HPDE6-E6E7 (cell line): ENCODE results near the gene SNRK.
"Not testable (repeated sequence)": the region's sequence is repeated elsewhere in the genome, so short reads cannot be mapped to it uniquely, and the experiment has no call there.

ENCODE experiments used
- DNase-seq: peaks from one replicate; pipeline ENCODE4 v3.0.0; 2011; ENCODE audit warnings: missing footprints; ENCODE audit errors: extremely low spot score

Gene SNRK

DNA sequence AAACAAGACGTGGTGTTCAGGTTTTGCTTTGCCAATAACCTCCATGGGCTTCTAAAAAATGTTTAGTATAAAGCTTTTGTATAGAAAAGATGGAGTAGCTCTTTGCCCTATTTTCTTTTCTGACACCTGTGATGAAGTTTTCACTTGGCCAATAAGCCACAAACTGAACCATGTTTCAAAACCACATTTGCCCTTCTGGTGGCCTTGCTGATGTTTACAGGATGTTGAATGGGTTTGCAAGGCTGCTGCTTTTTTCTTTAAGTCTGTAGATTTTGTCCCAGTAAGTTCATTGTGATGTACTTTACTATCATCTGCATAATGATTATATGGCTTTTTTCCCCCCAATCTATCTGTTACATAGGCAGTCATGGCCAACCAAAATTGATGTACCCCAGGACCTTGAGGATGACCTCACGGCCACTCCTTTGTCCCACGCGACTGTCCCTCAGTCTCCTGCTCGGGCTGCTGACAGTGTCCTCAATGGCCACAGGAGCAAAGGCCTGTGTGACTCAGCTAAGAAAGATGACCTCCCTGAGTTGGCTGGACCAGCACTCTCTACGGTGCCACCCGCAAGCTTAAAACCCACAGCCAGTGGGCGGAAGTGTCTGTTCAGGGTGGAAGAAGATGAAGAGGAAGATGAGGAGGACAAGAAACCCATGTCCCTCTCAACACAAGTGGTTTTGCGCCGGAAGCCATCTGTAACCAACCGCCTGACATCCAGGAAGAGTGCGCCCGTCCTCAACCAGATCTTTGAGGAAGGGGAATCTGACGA lies 60.8 kb downstream of the SNRK start:
- no peak for DNase-seq

DNA sequence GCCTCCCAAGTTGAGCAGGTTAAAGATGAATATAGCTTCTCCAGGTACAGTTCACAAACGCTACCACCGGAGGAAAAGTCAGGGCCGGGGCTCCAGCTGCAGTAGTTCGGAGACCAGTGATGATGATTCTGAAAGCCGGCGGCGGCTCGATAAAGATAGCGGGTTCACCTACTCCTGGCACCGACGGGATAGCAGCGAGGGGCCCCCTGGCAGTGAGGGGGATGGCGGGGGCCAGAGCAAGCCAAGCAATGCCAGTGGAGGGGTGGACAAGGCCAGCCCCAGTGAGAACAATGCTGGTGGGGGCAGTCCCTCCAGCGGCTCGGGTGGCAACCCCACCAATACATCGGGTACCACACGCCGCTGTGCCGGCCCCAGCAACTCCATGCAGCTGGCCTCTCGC lies 61.4 kb downstream of the SNRK start:
- no peak for DNase-seq

- no peak for DNase-seq
Measured at GRCh38 chr3:43348350-43348749, 62.0 kb downstream of the SNRK start.

GRCh38 chr3:43348852-43349574 lies 62.7 kb downstream of the SNRK start:
- DNase-seq = no peak

DNA sequence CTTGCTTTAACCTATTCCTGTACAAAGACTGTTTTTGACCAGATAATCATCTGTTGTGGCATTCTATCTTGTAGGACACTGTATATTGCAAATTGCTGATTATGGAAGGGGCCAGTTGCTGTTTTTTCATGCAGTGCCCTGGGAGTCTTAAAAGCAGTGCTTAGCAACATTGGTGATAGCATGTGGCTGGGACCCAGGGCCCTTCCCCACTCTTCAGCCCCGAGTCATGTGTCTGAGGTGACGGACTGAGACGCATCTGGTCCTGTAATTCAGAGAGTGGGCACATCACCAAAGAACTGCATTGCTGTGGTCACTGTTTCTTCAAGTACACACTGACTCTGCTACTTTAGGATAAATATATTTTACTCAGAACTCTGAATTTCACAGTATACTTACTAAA lies 63.4 kb downstream of the SNRK start:
- DNase-seq = no peak

GRCh38 chr3:43353393-43353792 lies 67.1 kb downstream of the SNRK start:
- no peak for DNase-seq

DNA sequence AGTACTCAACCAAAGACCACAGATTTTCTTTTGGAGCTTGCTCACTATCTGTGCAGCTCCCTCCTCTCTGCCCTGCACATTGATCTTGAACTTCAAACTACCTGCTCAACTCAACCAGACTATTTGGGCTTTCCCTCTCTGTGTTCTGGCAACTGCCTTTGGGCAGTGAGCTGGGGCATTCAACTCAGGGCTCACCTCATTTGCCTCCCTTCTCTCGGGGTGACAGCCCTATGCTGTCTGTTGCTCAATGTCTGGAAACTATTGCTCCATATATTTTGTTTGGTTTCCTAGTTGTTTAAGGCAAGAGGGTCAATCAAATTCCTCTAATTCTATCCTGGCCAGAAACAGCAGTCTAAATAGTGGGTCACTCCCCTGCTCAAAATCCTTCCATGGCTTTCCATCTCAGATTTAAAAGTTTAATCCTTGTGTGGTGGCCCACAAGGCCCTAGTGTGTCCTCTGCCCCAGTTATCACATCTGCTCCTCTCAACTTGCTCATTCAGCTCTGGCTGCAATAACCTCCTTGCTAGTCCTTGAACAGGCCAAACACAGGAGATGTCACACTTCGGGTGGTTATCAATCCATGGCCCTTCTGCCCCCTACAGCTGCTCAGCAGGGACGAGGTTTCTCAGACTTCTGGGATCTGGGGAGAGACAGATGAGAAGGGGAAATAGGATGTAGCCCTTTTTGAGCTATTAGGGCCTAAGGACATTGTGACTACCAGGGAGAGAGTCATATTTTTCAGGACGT lies 67.8 kb downstream of the SNRK start:
- DNase-seq = no peak

DNA sequence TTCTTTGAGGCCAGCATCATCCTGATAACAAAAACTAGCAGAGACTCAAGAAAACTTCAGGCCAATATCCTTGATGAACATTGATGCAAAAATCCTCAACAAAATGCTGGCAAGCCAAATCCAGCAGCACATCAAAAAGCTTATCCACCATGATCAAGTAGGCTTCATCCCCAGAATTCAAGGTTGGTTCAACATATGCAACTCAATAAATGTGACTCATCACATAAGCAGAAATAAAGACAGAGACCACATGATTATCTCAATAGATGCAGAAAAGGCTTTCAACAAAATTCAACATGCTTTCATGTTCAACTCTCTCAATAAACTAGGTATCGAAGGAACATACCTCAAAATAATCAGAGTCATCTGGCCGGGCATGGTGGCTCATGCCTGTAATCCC lies 69.7 kb downstream of the SNRK start:
- DNase-seq = not testable (repeated sequence)

DNA sequence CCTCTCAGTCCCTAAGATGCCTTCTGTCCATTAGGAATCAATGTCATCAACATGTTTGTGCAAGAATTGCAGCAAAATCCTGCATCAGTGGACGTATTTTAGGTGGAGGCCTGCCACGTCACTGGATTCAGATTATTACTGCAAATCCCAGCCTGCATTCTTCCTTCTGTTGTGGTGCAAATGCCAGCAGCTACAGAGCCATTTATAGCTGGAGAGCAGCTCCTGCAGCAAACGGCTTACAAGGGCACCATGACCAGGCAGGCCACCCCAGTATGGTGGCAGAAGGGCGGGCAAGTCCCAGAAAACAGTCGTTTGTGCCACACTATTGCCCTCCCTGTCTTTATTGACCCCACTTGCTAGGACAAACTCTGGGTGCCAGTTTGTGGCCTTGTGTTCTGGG lies 74.7 kb downstream of the SNRK start:
- no peak for DNase-seq

GRCh38 chr3:43362183-43362582 lies 75.8 kb downstream of the SNRK start:
- DNase-seq = no peak

DNA sequence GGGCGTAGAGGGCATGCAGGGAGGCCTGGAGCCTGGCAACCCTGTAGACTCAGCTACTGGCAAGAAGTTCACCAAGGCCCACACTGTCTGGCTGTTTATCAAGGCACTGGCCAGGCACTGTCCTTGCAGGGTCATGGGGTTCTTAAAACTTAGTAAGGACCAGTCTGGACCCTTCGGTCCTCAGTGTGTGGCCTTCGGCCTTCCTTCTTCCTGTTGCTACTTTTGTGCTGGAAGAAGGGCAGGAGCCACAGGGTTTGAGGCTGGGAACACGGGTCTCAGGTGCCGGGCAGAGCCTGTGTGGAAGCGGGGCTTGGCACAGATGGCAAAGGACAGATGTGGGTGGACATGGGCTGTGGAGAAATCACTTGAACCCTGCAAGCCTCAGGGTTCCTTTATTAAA lies 76.6 kb downstream of the SNRK start:
- DNase-seq = no peak

DNA sequence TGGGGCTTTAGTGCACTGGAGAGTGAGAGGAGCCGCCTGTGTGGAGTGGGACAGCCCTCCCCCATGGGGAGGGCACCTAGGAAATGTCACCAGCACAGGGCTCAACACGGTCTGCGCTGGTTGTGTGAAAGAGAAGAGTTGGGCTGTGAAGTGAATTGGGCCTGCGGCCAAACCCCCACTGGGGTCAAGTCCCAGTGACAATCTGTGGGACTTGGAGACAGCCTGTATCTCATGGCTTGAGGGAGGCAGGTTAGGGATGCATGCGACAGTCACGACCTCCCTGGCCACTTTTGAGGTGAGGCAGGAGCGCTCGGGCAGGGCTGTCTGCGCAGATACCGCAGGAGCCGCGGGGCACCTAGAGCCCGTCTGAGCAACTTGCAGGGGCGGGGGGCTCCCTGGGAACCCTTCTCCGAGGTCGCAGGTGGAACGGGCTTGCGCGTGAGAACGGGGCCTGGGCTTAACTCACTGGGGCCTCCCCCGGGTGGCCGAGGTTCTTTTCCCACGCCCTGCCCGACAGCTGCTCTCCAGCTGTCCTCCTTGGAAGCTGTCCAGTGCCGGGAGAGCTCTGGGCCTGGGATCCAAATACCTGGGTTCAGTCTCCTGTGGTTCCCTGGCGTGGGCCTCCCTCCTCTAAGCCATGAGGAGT lies 77.4 kb downstream of the SNRK start:
- DNase-seq = no peak

GRCh38 chr3:43364494-43364893 lies 78.2 kb downstream of the SNRK start:
- DNase-seq = no peak

DNA sequence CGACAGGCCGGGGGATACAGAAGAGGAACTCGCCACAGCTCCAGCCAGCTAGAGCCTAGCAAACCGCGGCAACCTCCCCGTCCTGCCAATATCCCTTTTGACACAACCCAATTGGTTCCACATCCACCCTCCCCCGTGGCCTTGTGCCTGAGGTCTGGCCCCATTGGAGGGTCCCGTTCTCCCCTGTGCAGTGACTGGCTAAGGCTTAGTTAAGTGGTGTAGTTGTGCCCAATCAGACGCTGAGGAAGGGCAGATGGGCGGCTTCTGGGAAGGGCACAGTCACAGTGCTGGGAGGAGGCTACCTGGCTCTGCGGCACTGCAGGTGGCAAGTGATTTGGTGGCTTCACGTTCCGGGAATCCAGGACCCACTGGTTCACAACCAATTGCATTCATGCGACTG lies 78.6 kb downstream of the SNRK start:
- no peak for DNase-seq

- no peak for DNase-seq
Measured at GRCh38 chr3:43365601-43366305, 79.4 kb downstream of the SNRK start.

- DNase-seq = no peak
Measured at GRCh38 chr3:43366481-43366880, 80.1 kb downstream of the SNRK start.

DNA sequence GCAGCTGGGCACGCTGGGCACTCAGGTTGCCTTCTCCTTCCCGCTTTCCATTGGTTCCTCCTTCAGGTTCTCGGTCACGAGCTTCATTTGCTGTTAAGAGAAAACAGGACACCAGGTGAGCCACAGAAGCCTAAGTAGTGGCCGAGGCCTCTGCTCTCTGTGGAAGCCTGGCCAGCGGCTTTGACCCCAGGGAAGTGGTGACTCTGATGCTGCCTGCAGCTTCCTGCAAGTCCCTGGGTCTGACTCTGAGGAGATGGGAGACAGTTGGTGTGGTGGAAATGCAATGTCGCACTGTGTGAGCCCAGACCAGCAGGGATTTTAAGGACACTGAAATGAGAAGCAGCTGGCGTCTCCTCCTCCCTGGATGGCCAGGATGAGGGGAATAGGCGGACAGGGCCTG lies 80.5 kb downstream of the SNRK start:
- no peak for DNase-seq

- DNase-seq = no peak
Measured at GRCh38 chr3:43369404-43370292, 83.3 kb downstream of the SNRK start.

- no peak for DNase-seq
Measured at GRCh38 chr3:43370293-43370980, 84.1 kb downstream of the SNRK start.

DNA sequence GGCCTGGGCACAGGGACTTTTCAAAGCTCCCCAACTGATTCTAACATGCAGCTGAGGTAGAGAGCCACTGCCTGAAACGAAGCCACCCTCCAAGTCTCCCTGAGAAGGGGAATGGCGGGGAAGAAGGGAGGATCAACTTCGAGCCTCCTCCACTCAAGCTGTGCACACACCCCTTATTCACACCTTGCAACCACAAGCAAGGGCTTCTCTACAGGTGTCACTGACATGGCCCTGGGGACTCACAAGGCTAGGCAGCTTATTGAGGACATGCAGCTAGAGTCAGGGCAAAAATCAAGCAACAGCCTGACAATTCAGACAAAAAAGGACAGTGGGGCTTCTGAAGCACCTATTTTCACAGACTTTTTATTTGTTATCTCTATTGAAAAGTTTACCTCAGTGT lies 85.2 kb downstream of the SNRK start:
- DNase-seq = no peak
